ENCODE data around the gene SPG7. TPM values are rescaled to one million over a fixed set of nuclear protein-coding genes. Genes with fewer than 3 reads are reported as not detected.

SPG7 gene
- total and polyA plus RNA-seq, 4 donors, result 34.5 to 102 (median 49.5) TPM

GRCh38 chr16:89546781-89547180, 38.6 kb downstream of the SPG7 start:
- Histone ChIP-seq H3K9me3 (ENCODE audit: control insufficient read depth in 4 of 4, low read length in 3 of 4) (no peaks in the 10 kb centered on the region), H3K36me3 (ENCODE audit: control insufficient read depth in 4 of 4, insufficient read depth in 3 of 4, low read depth in 1 of 4, low read length in 3 of 4) (peaks cover 7 to 38% (median 17%) of the 10 kb centered on the region in 4 donors), H3K27ac (ENCODE audit: low read depth in 1 of 2, low read length in 2 of 2) (no peak overlapping the region), H3K4me1 (ENCODE audit: control insufficient read depth in 4 of 4, insufficient read depth in 4 of 4, low read length in 3 of 4) (peaks cover 0 to 24% (median 15%) of the 10 kb centered on the region in 4 donors), H3K9ac (ENCODE audit: low read depth in 1 of 2, low read length in 2 of 2) (no peak overlapping the region), H3K27me3 (ENCODE audit: control insufficient read depth in 4 of 4, insufficient read depth in 4 of 4, low read length in 3 of 4) (no peaks in the 10 kb centered on the region), H3K4me3 (ENCODE audit: low read depth in 1 of 3, low read length in 3 of 3) (no peak overlapping the region)
- 94% methylated on average over 19 of the region's 19 CpGs for WGBS
- TF ChIP-seq FOXA1 (IDR thresholded peaks at IDR 0.05) (no peak), RAD21 (IDR thresholded peaks at IDR 0.05) (no peak), GABPA (IDR thresholded peaks at IDR 0.05 in 1 of 2, conservative IDR thresholded peaks at IDR 0.05 in 1 of 2) (no peak), YY1 (IDR thresholded peaks at IDR 0.05) (no peak), RXRA (IDR thresholded peaks at IDR 0.05) (no peak), EGR1 (IDR thresholded peaks at IDR 0.05; ENCODE audit: low read depth in 2 of 2) (no peak), SP1 (IDR thresholded peaks at IDR 0.05) (no peak), TAF1 (conservative IDR thresholded peaks at IDR 0.05) (no peak), JUND (IDR thresholded peaks at IDR 0.05) (no peak), ATF3 (IDR thresholded peaks at IDR 0.05) (no peak)
- TF ChIP-seq, protein P1, sequence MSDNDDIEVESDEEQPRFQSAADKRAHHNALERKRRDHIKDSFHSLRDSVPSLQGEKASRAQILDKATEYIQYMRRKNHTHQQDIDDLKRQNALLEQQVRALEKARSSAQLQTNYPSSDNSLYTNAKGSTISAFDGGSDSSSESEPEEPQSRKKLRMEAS (IDR thresholded peaks at IDR 0.05), result no peak
- no peak for DNase-seq (ENCODE audit: low spot score)

GRCh38 chr16:89547291-89547690, 39.1 kb downstream of the SPG7 start:
- H3K36me3 ChIP-seq (ENCODE audit: control insufficient read depth in 4 of 4, insufficient read depth in 3 of 4, low read depth in 1 of 4, low read length in 3 of 4), result peaks cover 7 to 43% (median 19%) of the 10 kb centered on the region in 4 donors
- 95% methylated on average over 17 of the region's 17 CpGs for WGBS
- H3K9me3 ChIP-seq (ENCODE audit: control insufficient read depth in 4 of 4, low read length in 3 of 4), result no peaks in the 10 kb centered on the region
- H3K4me1 ChIP-seq (ENCODE audit: control insufficient read depth in 4 of 4, insufficient read depth in 4 of 4, low read length in 3 of 4), result peaks cover 0 to 24% (median 15%) of the 10 kb centered on the region in 4 donors
- no peaks in the 10 kb centered on the region for H3K27me3 ChIP-seq (ENCODE audit: control insufficient read depth in 4 of 4, insufficient read depth in 4 of 4, low read length in 3 of 4)
- no peak overlapping the region for H3K4me3 ChIP-seq (ENCODE audit: low read depth in 1 of 3, low read length in 3 of 3)
- no peak for TF ChIP-seq YY1 (IDR thresholded peaks at IDR 0.05)
- no peak for TF ChIP-seq ATF3 (IDR thresholded peaks at IDR 0.05)
- no peak for TF ChIP-seq EGR1 (IDR thresholded peaks at IDR 0.05; ENCODE audit: low read depth in 2 of 2)
- no peak for TF ChIP-seq GABPA (IDR thresholded peaks at IDR 0.05 in 1 of 2, conservative IDR thresholded peaks at IDR 0.05 in 1 of 2)
- no peak for TF ChIP-seq TAF1 (conservative IDR thresholded peaks at IDR 0.05)
- TF ChIP-seq SP1 (IDR thresholded peaks at IDR 0.05), result no peak
- no peak for TF ChIP-seq RXRA (IDR thresholded peaks at IDR 0.05)
- no peak for TF ChIP-seq HNF4A (conservative IDR thresholded peaks at IDR 0.05)
- TF ChIP-seq REST (IDR thresholded peaks at IDR 0.05), result no peak
- TF ChIP-seq, protein P1 (IDR thresholded peaks at IDR 0.05), result no peak
- TF ChIP-seq JUND (IDR thresholded peaks at IDR 0.05), result no peak
- DNase-seq (ENCODE audit: low spot score), result no peak
- H3K27ac ChIP-seq (ENCODE audit: low read depth in 1 of 2, low read length in 2 of 2), result no peak overlapping the region
- no peak overlapping the region for H3K9ac ChIP-seq (ENCODE audit: low read depth in 1 of 2, low read length in 2 of 2)
